Stimulated activated CD8-positive, alpha-beta memory T cell treated with anti-CD3 and anti-CD28 coated beads, Interleukin-7, amount 100 ng/mL, for 1 hour (primary cell): ENCODE data around the gene SRRD.
"Not testable (repeated sequence)": the region's sequence is repeated elsewhere in the genome, so short reads cannot be mapped to it uniquely, and the experiment has no call there.

Source experiments
- DNase-seq, 2 donors: peaks; one replicate each; pipeline ENCODE4 v3.0.0-alpha.2; 2020; ENCODE audit warnings: low read depth in 2 of 2

SRRD gene, protein sequence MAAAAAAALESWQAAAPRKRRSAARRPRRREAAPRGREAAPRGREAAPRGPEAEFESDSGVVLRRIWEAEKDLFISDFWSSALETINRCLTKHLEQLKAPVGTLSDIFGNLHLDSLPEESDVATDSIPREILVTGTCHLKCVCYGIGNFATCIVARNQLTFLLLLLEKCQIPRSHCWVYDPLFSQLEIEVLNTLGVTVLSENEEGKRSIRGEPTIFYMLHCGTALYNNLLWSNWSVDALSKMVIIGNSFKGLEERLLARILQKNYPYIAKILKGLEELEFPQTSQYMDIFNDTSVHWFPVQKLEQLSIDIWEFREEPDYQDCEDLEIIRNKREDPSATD

DNA sequence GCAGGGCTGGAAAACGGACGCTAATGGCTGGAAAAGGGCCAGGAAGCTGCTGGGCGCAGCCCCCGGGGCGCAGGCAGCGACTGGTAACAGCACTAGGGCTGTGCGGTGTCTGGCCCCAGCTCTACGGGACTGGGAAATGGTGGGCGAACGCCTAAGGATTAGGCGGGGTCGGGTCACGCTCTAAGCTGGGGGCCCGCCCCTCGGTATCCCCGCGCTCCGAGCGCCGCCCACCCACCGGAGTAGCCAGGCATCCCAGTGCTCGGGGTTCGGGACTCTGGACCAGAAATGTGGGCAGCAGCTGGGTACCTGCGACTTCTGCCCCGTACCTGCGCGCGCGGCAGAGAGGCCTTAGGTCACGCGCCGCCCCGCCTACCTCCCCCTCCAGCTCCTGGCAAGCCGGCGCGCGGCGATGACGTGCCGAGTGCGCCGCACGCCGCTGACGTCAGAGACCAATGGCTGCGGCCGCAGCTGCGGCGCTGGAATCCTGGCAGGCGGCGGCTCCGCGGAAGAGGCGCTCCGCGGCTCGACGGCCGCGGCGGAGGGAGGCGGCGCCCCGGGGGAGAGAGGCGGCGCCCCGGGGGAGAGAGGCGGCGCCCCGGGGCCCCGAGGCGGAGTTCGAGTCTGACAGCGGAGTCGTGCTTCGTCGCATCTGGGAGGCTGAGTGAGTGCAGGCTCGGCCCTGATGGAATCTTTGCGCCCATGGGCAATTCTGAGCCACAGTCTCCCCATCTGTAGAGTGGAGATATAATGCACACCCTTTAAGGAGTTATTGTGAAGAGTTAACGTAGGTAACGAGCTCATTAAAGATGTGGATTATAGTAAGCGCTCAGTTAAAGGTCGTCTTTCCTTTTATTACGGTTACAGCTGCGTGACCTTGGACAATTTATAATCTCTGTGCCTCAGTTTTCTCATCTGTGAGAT lies at the start of gene SRRD, which contains the start of gene HPS4:
Gene SRRD (plus strand): TSS at position 439 of the 921 bp plus-strand sequence. CDS start 14 bp downstream, at position 453.
Gene HPS4 (minus strand): TSS at position 345 of the 921 bp plus-strand sequence. CDS start 2,021 bp downstream, outside the sequence.
- peak; percentile 87 to 90 for DNase-seq

DNA sequence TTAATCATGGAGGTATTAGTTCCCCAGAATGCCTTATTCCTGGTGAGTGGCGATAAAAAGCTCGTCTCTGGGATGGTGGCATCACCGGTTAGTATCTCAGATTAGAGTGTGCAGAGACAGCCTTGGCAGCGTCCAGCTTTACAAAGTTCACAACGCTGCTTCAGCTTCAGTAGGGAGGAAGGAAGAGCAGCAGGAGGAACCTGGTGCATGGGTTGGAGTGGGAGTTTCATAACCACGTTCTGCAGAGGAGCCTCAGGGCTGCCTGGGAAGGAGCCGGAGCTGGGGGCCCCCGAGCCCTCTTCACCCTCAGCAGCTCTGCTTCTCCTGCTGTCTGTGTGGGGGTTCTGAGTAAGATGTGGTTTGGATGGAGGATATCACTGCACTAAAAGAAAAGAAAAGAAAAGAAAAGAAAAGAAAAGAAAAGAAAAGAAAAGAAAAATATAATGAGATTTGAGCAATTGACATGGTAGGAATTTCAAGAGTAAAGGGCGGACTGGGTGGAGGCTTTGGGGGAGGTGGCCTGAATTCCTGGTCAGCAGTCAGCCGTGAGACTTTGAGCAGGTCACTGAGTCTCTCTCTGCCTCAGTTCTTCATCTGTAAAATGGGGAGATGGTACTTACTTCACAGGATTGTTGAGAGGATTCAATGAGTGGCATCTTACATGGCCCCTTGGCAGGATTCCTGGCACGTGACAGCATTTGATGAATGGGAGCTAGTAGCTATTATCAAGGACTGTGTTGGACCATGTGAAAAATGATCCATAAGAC lies 48.2 kb upstream of the SRRD start:
- no peak for DNase-seq

DNA sequence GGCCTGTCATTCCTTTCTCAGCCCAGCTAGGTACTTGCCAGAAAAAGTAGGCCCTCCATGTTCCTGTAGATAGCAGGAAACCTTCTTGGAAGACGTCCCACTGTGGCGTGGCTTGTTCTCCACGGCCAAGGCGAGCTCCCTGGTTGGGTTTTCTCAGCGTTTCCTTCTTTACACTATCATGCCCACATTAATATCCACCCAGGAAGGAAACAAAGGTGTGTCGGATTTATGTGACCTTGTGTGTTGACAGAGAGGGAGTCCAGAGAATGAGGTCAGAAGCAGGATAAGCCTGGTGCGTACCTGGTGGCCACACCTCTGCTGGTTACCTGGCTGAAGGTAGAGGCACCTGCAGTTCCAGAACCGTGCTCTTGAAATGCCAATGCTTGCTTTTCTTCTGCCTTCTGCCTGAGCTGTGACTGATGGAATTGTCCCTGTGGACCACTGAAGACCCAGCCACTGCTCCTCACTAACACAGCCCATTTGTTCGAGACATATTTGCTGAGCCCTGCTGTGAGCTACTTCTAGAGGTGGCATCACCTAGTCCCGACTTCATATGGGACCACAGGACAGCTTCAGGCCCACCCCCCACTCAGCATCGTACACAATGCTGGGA lies 46.7 kb upstream of the SRRD start:
- DNase-seq = no peak

DNA sequence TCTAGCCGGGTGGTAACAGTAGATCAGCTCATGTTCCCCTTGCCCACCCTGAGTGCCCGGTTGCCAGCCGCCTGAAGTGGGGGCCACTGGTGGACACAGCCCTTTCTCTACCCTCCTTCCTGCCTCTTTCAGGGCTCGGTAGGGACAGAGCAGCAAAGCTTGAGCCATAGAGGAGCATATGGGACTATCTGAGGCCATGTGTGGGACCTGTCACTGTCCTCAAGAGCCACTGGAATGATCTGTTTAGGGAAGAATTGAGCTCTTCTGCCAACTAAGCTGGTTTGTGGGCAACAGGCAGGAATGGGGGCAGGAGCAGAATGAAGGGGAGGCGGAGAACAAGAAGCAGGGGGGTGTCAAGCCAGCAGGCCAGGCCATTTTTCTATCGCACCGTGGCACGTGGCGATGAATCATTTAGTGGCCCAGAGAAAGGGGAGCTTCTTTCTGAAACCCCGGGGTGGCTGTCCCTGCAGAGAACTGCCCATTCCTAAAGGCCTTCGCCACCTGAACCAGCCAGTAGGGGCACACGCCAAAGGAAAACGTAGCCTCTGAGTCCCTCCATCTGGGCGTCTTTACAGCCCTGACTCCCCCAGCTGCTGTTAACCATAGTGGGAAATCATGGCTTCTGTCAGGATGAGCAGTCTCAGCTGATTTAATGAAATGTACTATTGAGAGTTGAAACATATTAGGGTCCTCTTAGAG lies 45.8 kb upstream of the SRRD start:
- no peak for DNase-seq

DNA sequence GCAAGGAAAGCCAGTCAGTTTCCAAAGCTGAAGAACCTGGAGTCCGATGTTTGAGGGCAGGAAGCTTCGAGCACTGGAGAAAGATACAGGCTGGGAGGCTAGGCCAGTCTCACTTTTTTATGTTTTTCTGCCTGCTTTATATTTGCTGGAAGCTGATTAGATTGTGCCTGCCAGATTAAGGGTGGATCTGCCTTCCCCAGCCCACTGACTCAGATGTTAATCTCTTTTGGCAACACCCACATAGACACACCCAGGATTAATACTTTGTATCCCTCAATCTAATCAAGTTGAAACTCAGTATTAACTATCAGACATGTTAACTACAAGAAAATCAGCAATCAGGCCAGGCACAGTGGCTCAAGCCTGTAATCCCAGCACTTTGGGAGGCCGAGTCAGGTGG lies 44.9 kb upstream of the SRRD start:
- not testable (repeated sequence) for DNase-seq

DNA sequence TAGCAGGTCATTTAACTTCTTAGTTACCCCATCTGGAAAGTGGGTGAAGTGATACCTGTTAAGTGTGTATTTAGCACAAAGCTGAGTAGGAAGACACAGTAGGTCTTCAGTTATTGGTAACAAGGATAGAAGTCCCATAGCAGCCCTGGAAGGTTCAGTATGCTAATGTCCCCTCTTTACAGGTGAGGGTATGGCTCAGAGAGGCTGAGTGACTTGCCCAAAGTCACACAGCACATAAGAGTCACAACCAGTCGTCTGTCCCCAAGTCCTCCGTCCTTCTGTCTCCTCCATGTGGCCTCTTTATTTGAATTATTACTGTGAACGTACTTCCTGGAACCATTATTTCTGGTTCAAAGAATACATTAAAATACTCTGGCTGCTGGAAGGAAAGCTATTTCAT lies 44.1 kb upstream of the SRRD start:
- no peak for DNase-seq

DNA sequence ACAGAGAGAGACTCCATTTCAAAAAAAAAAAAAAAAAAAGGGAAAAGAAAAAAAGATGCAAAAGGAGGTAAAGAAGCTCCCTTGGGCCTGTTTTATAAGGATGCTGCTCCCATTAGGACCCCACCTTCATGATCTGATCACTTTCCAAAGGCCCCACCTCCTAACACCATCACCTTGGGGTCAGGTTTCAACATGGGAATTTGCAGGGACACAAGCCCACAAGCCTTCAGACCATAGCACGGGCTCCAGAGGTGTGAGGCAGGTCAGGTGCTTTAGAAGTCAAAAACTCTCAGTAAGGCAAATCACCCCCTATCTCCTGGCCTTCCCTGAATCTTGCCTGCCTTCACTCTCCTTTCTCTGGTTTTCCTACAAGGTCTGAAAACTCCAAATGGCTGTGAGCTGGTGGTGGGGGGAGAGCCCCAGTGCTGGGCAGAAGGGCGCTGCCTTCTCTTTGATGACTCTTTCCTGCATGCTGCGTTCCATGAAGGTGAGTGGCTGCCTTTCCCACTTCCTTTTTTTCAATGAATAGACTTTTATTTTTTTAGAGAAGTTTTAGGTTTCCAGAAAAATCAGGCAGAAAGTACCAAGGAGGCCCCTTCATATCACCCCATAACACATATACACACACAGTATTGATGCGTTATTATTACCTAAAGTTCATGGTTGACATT lies 41.5 kb upstream of the SRRD start:
- no peak for DNase-seq

DNA sequence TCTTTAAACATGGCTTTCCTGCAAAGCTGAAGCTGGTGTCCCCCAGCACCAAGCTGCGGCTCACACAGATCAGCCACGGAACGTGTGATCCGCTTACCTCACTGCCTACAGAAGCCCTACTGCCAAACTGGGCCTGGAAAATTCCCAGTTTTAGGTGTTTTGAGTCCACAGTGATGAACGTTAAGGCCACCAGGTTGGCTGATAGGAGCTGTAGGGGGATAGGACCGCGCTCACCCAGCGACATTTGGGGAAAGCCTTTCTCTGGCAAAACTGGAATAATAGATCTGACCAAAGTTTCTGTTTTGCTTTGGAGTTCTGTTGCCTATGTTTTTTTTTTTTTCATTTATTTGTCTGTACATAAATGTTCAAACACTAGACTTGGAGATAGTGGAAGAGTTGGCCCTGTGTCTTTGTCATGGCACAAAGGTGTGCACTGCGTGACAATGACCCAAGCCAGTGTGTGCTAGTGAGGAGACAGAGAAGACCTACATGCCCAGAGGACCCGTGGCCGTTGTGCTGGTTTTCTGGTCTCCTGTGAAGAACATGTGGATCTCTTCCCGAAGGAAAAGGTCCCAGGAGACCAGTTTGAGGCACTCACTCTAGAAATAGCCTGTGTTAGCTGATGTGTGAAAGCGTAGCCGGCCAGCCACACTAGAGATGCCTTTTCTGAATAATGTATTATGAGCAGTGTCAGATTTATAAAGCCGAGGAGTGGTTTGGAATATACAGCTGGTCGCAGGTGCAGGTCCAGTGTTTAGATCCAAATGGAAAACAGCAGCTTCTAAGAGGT lies 39.6 kb upstream of the SRRD start:
- no peak for DNase-seq

DNA sequence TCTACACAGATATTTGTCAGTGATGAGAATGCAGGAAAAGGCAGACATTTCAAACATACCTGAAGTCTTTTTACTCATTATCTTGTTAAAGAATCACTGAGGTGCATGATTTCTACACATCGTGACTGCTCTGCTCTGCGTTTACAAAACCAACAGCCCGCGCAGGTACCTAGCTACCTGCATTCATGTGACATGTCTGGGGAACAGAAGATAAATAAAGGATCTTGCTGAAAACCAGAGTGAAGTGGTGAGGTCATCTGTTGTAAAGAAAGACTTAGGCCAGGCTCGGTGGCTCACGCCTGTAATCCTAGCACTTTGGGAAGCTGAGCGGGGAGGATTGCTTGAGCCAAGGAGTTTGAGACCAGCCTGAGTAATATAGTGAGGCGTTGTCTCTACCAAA lies 38.9 kb upstream of the SRRD start:
- no peak for DNase-seq

DNA sequence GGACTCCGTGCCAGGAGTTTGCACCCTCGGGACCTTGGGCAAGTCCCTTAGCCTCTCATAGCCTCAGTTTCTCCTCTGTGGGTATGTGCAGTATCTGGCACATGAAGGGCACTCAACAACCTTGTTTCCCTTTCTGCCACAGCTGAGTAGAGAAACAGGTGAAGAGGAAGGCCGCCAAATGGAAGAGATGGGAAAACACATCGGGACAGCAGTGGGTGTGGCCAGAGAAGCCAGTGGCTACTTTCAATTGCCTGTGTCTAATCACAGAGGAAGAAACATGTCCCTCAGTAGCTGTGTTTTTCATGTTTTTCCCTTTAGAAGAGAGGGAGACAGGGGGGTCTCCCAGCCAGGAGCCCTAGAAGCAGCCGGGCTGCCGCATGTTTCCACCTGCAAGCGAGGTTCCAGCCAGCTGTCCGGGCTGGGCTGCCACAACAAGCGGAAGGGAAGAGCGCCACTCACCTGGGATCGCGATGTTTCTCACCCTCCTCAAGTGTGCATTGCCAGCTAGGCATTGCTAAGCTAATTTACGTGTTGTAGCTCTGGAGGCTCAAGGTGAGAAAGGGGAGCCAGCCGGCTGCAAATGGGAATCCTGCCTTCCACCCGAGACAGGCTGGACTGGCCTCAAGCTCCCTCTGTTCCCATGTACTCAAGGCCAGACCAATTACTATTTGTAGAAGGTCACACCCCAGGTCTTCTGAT lies 38.0 kb upstream of the SRRD start:
- DNase-seq = no peak

DNA sequence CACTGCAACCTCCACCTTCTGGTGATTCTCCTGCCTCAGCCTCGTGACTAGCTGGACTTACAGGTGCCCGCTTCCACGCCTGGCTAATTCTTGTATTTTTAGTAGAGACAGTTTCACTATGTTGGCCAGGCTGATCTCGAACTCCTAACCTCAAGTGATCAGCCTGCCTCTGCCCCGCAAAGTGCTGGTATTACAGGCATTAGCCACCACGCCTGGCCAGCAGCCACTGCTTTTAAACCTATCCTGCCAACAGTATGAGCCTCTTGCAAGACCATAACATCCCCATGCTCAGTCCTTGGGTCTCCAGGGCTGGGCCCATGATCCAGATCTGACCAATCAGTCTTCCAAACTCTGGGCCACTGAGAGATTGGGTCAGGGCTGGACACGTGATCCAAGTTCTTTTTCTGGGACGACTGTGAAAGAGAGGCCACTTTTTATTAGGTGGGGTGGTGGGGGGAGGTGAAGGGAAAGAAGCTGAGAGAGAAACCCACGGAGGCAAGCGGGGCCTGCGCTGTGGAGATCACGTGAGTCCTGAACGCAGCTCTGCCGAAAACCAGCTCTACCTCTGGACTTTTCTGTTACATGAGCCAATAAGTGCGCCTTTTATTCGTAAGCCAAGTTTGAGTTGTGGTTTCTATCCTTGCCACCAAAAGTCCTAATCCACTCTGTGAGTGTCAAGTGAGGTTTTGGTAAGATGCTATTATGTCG lies 36.7 kb upstream of the SRRD start:
- no peak for DNase-seq

DNA sequence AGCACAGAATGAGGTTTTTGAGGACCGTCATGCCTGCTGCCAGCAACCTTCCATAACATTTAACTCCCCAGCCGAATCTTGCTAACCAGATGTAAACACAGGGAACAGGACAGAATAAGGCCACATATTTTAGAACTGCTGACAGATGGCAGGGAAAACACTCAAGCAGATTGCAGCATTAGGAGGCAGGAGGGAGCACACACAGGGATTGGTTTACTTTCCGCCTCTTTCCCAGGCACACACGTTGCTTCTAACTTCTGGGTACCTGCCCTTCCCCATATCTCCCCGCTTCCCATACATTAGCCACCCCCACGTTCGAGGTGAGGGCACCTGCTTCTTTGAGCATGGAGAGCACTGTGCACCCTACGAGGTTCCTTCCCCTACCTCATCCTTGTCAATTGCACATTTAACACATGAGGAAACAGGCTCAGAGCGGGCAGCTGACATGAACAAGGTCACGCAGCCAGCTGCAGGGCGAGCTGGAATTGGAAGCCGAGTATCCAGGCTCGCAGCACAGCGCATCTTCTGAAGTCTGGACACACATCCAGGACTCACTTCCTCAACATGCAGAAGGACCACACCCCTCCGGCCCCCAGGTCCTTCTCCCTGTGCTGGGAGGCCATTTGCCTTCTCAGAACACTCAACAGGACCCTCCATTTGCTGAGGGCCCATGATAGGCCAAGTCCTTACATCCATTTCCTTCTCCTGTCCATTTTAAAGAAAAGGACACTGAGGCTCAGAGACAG lies 35.9 kb upstream of the SRRD start:
- no peak for DNase-seq

DNA sequence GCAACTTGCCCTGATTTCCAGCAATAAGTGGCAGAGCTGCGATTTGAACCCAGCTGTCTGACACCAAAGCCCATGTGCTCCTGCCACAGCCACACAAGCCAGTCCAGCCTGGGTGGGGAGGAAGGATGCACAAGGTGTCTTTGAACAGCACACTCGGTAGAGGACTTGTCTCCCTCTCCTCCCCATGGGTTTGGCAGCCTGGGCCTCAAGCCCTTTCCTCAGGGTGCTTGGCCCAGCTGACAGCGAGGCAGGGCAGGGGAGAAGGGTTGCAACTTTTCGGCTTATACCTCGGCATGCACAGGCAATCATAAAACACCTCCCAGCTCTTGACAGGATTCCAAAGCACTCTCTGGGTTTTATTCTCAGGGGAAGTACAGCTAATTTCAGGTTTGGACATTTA lies 35.3 kb upstream of the SRRD start:
- no peak for DNase-seq

DNA sequence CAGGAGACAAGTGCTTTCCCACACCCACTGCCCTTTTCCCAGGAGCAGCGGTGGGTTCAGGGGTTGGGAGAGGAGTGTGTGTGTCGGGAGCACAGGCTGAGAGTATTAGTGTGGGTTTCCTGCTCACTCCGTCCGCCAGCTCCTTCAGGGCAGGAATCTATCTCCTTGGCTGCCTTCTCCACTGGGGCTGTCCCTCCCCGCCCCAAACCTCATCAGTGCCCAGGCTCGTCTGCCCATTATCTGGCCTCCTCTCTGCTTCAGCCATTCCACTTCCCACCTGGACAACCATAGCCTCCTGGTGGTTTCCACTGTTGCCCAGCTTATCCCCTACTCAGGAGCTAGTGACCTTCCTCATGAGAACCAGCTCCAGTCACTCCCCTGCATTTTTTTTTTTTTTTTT lies 34.7 kb upstream of the SRRD start:
- DNase-seq = no peak

DNA sequence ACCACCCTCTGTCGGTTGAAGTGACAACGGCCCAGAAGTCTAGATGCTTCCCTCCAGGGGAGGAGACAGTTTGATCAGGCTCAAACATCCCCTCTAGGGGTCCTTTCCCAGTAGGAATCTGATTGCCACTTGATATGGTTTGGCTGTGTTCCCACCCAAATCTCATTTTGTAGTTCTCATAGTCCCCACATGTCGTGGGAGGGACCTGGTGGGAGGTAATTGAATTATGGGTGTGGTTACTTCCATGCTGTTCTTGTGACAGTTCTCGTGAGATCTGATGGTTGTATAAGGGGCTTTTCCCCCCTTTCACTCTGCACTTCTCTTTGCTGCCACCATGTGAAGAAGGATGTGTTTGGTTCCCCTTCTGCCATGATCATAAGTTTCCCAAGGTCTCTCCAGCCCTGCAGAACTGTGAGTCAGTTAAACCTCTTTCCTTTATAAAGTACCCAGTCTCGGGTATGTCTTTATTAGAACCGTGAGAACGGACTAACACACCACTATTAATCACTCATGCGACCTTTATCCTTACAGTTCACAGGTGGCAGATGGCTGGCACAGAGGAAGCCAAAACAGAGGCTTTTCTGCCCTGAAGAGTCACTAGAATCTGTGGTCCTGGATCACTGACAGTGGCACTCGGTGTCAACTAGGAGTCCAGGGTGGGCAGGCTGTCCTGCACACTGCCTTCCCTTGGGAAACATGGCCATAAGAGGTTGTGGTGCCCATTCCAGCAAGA lies 33.1 kb upstream of the SRRD start:
- no peak for DNase-seq

DNA sequence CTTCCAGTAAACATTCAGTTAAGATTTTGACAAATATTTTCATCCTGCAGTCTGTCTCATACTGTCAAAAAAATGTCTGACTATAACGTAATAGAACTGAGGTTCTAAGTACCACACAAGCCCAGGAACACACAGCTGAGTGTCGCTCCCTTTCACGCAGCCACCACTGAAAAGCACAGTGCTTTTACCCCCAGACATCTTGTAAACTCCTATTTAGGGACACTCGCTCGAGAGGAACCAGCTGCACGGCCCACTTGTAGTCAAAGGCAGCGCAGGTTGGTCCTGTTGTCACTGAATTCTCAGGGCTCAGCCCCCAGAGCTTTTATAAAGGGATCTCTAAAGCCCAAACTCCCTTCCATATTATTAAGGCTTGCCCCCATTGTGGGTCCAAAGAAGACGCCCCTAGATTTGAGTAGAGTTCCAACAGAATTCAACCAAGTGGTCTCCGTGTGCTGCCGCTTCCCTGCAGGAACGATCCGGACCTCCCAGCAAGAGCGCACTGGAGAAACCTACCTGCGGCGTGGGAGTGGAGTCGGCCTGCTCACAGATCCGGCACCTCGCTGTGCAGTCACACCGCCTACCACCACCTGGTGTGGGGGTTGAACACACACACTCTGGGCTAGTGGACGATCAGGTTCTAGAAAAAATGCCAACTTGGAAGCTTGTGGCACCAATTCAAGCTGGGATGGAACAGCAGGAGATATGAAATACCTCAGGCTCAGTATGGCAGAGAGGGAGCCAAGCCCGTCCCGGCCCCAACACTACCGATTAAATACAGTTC lies 31.3 kb upstream of the SRRD start:
- no peak for DNase-seq
